ENCODE data around the gene OXNAD1. TPM values are rescaled to one million over a fixed set of nuclear protein-coding genes. Genes with fewer than 3 reads are reported as not detected.

OXNAD1 gene
- total RNA-seq, 2 donors from 2014 or later, result 23.4 to 26.2 TPM

- no peak overlapping the region for H3K4me3 ChIP-seq
- intact Hi-C loops (cut with DNase I), result loop anchor here (5.0 to 10.0 kb wide), 3 partner anchors 71 to 614 kb away; no protein-coding TSS in a partner anchor
- no peak for TF ChIP-seq CTCF (IDR thresholded peaks at IDR 0.05)
- no peak for DNase-seq
- peak overlapping the region in 1 of 2 donors; percentile 2 for H3K9ac ChIP-seq (ENCODE audit: low read depth in 2 of 2, low read length in 2 of 2)
- H3K9me3 ChIP-seq, result no peaks in the 10 kb centered on the region
- H3K27me3 ChIP-seq, result no peaks in the 10 kb centered on the region
- no peak overlapping the region for H3K27ac ChIP-seq
- H3K4me1 ChIP-seq, result no peaks in the 10 kb centered on the region
- no peaks in the 10 kb centered on the region for H3K36me3 ChIP-seq
Observed at GRCh38 chr3:16248556-16248955, 16.5 kb upstream of the OXNAD1 start.

- intact Hi-C loops (cut with DNase I), result loop anchor here (5.0 to 10.0 kb wide), 3 partner anchors 72 to 615 kb away; no protein-coding TSS in a partner anchor
Observed at GRCh38 chr3:16249336-16249735, 15.7 kb upstream of the OXNAD1 start.

GRCh38 chr3:16249886-16250285, 15.1 kb upstream of the OXNAD1 start:
- no peak overlapping the region for H3K9ac ChIP-seq (ENCODE audit: low read depth in 2 of 2, low read length in 2 of 2)
- no peaks in the 10 kb centered on the region for H3K9me3 ChIP-seq
- no peak overlapping the region for H3K27ac ChIP-seq
- no peak for TF ChIP-seq CTCF (IDR thresholded peaks at IDR 0.05)
- H3K27me3 ChIP-seq, result no peaks in the 10 kb centered on the region
- no peaks in the 10 kb centered on the region for H3K4me1 ChIP-seq
- no peak overlapping the region for H3K4me3 ChIP-seq
- no peaks in the 10 kb centered on the region for H3K36me3 ChIP-seq
- intact Hi-C loops (cut with DNase I), result loop anchor here (5.0 to 10.0 kb wide), 3 partner anchors 73 to 615 kb away; no protein-coding TSS in a partner anchor
- DNase-seq, result no peak

More at GRCh38 chr3:16249336-16249735, 15.7 kb upstream of the OXNAD1 start:
- Histone ChIP-seq H3K36me3 (no peaks in the 10 kb centered on the region), H3K27ac (no peak overlapping the region), H3K27me3 (no peaks in the 10 kb centered on the region), H3K4me3 (no peak overlapping the region), H3K4me1 (no peaks in the 10 kb centered on the region), H3K9me3 (no peaks in the 10 kb centered on the region), H3K9ac (ENCODE audit: low read depth in 2 of 2, low read length in 2 of 2) (no peak overlapping the region)
- DNase-seq, result no peak
- TF ChIP-seq CTCF (IDR thresholded peaks at IDR 0.05), result no peak

- Histone ChIP-seq H3K9ac (ENCODE audit: low read depth in 2 of 2, low read length in 2 of 2) (no peak overlapping the region), H3K4me1 (no peaks in the 10 kb centered on the region), H3K27me3 (no peaks in the 10 kb centered on the region), H3K36me3 (no peaks in the 10 kb centered on the region), H3K4me3 (no peak overlapping the region), H3K27ac (no peak overlapping the region), H3K9me3 (no peaks in the 10 kb centered on the region)
- no peak for DNase-seq
- intact Hi-C loops (cut with DNase I), result no loop called here
- TF ChIP-seq CTCF (IDR thresholded peaks at IDR 0.05), result no peak
Observed at GRCh38 chr3:16251316-16252085, 13.5 kb upstream of the OXNAD1 start.

GRCh38 chr3:16252243-16252978, 12.6 kb upstream of the OXNAD1 start:
- H3K9me3 ChIP-seq, result no peaks in the 10 kb centered on the region
- peak; percentile 26 for DNase-seq
- no peaks in the 10 kb centered on the region for H3K27me3 ChIP-seq
- no peaks in the 10 kb centered on the region for H3K4me1 ChIP-seq
- H3K4me3 ChIP-seq, result no peak overlapping the region
- TF ChIP-seq CTCF (IDR thresholded peaks at IDR 0.05), result no peak
- no peak overlapping the region for H3K27ac ChIP-seq
- H3K9ac ChIP-seq (ENCODE audit: low read depth in 2 of 2, low read length in 2 of 2), result no peak overlapping the region
- intact Hi-C loops (cut with DNase I), result no loop called here
- no peaks in the 10 kb centered on the region for H3K36me3 ChIP-seq

All from colonic mucosa (tissue), 4 donors.